ENCODE results near the gene ABCC1. TPM values are rescaled to one million over a fixed set of nuclear protein-coding genes. Genes with fewer than 3 reads are reported as not detected.

ABCC1 gene
- polyA plus RNA-seq, 3 donors: 1.4 to 23.6 (median 3.0) TPM

DNA sequence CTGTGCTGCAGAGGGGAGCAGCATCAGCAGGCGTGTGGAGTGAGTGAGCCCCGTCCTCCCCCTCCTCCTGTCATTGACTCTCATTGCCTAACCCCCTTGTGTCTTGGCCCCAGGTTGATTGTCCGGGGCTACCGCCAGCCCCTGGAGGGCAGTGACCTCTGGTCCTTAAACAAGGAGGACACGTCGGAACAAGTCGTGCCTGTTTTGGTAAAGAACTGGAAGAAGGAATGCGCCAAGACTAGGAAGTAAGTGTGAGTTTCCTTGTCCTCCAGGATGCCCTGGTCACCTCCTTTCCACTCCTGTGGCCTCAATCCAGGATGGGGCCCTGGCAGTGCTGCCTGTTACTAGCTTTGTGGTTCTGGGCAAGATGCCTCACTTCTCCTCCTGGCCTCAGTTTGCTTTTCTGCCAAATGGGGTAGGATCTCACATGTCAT, 87.0 kb downstream of the ABCC1 start:
- Histone ChIP-seq H3K27me3 (ENCODE audit: control insufficient read depth in 2 of 2, insufficient read depth in 2 of 2, low read length in 2 of 2) (no peaks in the 10 kb centered on the region), H3K4me3 (replicated peaks in 1 of 3; ENCODE audit: low read depth in 2 of 3, low read length in 3 of 3) (no peak overlapping the region), H3K9ac (ENCODE audit: insufficient read depth, low read length, poor library complexity, severe bottlenecking) (no peak overlapping the region), H3K36me3 (replicated peaks in 1 of 2; ENCODE audit: control insufficient read depth in 1 of 2, insufficient read depth in 2 of 2, low read length in 2 of 2) (peaks cover 54 to 88% of the 10 kb centered on the region in 2 donors), H2AFZ (ENCODE audit: insufficient read depth, low read depth, low read length, poor library complexity, severe bottlenecking) (no peak overlapping the region), H3K4me2 (replicated peaks; ENCODE audit: extremely low read depth, low read length, poor library complexity, severe bottlenecking) (no peak overlapping the region), H3K9me3 (replicated peaks in 1 of 2; ENCODE audit: control insufficient read depth in 1 of 2, insufficient read depth in 1 of 2, low read length in 2 of 2) (no peaks in the 10 kb centered on the region), H3K4me1 (ENCODE audit: control insufficient read depth in 1 of 2, insufficient read depth in 2 of 2, low read length in 2 of 2) (peaks cover 0 to 5% of the 10 kb centered on the region in 2 donors), H4K20me1 (ENCODE audit: insufficient read depth, low read length) (peaks cover 11% of the 10 kb centered on the region), H3K79me2 (ENCODE audit: insufficient read depth, low read length) (no peaks in the 10 kb centered on the region), H3K27ac (ENCODE audit: low read depth in 1 of 2, low read length in 2 of 2) (no peak overlapping the region)
- Mint-ChIP-seq H3K36me3 (peaks cover 61 to 88% of the 10 kb centered on the region in 2 donors), H3K9me3 (peaks cover 0 to 1% (median 0%) of the 10 kb centered on the region in 7 donors), H3K27me3 (ENCODE audit: low read depth in 3 of 3) (peaks cover 0 to 2% (median 0%) of the 10 kb centered on the region in 3 donors), H3K27ac (no peak overlapping the region), H3K4me1 (peaks cover 16% of the 10 kb centered on the region), H3K4me3 (no peak overlapping the region)
- intact Hi-C loops (cut with micrococcal nuclease): no loop called here
- 100% methylated on average over 1 of the region's 8 CpGs for WGBS (ENCODE audit: insufficient coverage)
- DNase-seq: no peak
- TF ChIP-seq CTCF (IDR thresholded peaks at IDR 0.05): no peak

DNA sequence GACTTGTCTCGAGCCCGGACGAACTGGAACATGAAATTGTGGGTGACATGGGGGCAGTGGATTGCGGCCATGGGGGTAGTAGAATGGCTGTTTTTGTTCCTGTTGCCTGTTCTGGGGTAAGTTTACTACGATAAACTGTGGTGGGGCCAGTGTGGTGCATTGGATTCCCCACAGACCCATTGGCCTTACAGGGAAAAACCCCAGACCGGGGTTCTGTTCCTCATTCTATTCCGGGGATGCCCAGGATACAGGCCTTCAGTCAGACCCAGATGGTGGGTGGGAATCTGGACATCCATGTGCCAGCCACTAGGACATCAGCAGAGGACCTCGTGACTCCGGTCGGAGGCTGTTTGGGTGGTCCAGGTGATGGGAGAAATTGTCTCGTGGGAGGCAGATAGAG, 88.1 kb downstream of the ABCC1 start:
- Mint-ChIP-seq H3K27me3 (ENCODE audit: low read depth in 3 of 3) (peaks cover 0 to 2% (median 0%) of the 10 kb centered on the region in 3 donors), H3K36me3 (peaks cover 64 to 87% of the 10 kb centered on the region in 2 donors), H3K4me1 (peaks cover 15% of the 10 kb centered on the region), H3K27ac (no peak overlapping the region), H3K9me3 (peaks cover 0 to 1% (median 0%) of the 10 kb centered on the region in 7 donors), H3K4me3 (no peak overlapping the region)
- Histone ChIP-seq H3K27me3 (ENCODE audit: control insufficient read depth in 2 of 2, insufficient read depth in 2 of 2, low read length in 2 of 2) (no peaks in the 10 kb centered on the region), H3K9me3 (replicated peaks in 1 of 2; ENCODE audit: control insufficient read depth in 1 of 2, insufficient read depth in 1 of 2, low read length in 2 of 2) (no peaks in the 10 kb centered on the region), H3K9ac (ENCODE audit: insufficient read depth, low read length, poor library complexity, severe bottlenecking) (no peak overlapping the region), H3K4me2 (replicated peaks; ENCODE audit: extremely low read depth, low read length, poor library complexity, severe bottlenecking) (no peak overlapping the region), H3K4me3 (replicated peaks in 1 of 3; ENCODE audit: low read depth in 2 of 3, low read length in 3 of 3) (no peak overlapping the region), H3K4me1 (ENCODE audit: control insufficient read depth in 1 of 2, insufficient read depth in 2 of 2, low read length in 2 of 2) (peaks cover 0 to 5% of the 10 kb centered on the region in 2 donors), H4K20me1 (ENCODE audit: insufficient read depth, low read length) (peaks cover 10% of the 10 kb centered on the region), H3K79me2 (ENCODE audit: insufficient read depth, low read length) (no peaks in the 10 kb centered on the region), H3K36me3 (replicated peaks in 1 of 2; ENCODE audit: control insufficient read depth in 1 of 2, insufficient read depth in 2 of 2, low read length in 2 of 2) (peaks cover 62 to 89% of the 10 kb centered on the region in 2 donors), H3K27ac (ENCODE audit: low read depth in 1 of 2, low read length in 2 of 2) (no peak overlapping the region), H2AFZ (ENCODE audit: insufficient read depth, low read depth, low read length, poor library complexity, severe bottlenecking) (no peak overlapping the region)
- no peak for DNase-seq
- intact Hi-C loops (cut with micrococcal nuclease): no loop called here
- TF ChIP-seq CTCF (IDR thresholded peaks at IDR 0.05): no peak
- WGBS (ENCODE audit: insufficient coverage): 97% methylated on average over 11 of the region's 11 CpGs
